ENCODE measurements around the gene ULK2.

DNA sequence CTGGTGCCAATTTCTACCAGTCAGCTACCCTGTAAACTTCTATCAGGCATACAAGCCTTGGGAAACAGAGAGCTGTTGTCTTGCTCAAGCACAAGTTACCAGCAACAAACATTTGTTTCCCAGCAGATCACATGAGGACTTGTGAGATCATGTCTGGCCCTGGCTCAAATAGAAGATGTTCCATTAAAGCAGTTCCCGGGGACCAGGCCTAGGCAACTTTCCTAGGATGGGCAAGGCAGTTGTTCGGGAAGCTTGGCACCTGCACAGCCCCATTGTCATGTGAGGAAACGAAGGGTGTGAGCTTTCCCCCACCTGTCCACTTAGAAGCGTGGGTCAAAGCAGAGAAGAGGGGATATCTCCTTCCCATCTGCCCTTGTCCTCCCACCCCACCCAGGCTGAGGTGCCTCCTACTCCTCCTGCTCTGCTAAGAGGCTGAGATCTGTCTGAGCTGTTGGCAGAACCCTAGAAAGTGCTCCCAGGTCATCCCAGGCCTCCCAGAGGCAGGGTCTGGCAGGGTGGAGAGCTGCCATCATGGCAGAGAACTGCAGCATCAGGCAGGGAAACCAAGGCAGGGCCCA is 140.1 kb downstream of the ULK2 start:
- TF ChIP-seq CTCF (conservative IDR thresholded peaks at IDR 0.05; ENCODE audit: low read length): no peak
- no peak for TF ChIP-seq EZH2phosphoT487 (IDR thresholded peaks at IDR 0.05; ENCODE audit: borderline replicate concordance, low read depth, low read length)

Data from OCI-LY7 (cell line).